Panc1 (cell line): ENCODE results near the gene VAC14.

ENCODE experiments used
- CTCF ChIP-seq: fragments of 450-650 bp; IDR thresholded peaks from 2 replicates; pipeline ENCODE4 v1.5.1; 2017; ENCODE audit warnings: mild to moderate bottlenecking
- POLR2AphosphoS5 ChIP-seq: IDR thresholded peaks from 2 replicates; pipeline ENCODE4 v1.6.1; 2012; ENCODE audit warnings: mild to moderate bottlenecking, low read depth, low read length, moderate library complexity
- REST ChIP-seq, 2 experiments: IDR thresholded peaks; 2 replicates each; pipeline ENCODE4 v1.6.1; 2011 to 2012; ENCODE audit warnings: low read depth in 2 of 2, control low read depth in 1 of 2, low read length in 1 of 2, mild to moderate bottlenecking in 1 of 2, moderate library complexity in 1 of 2; ENCODE audit not compliant: insufficient read depth in 1 of 2

GRCh38 chr16:70775399-70775798 is 25.6 kb downstream of the VAC14 start:
- TF ChIP-seq CTCF: no peak
- no peak for TF ChIP-seq POLR2AphosphoS5
- TF ChIP-seq REST (IDR thresholded peaks at IDR 0.05; ENCODE audit: insufficient read depth in 1 of 2, low read depth in 2 of 2, low read length in 1 of 2): no peak
